K562 (cell line): ENCODE results near the gene AKT3. TPM values are rescaled to one million over a fixed set of nuclear protein-coding genes. Genes with fewer than 3 reads are reported as not detected.

Source experiments
- ATAC-seq: fragments of 200-7000 bp; cut with Tn5 transposase; 3 replicates; pipeline ENCODE4 v1.9.1; 2020; ENCODE audit warnings: moderate library complexity
- BruUV-seq: library from RNA; stranded (reverse); fragments of 400-500 nt; replicated peaks from 2 replicates; lab custom pipeline; 2021; lab: Mats Ljungman, UMichigan
- CTCF ChIA-PET: fragments of 300-600 bp; formaldehyde crosslinking; extraction: SDS; loops from one replicate; lab custom pipeline; 2021; ENCODE audit warnings: low intra/inter-chr PET ratio; lab: Yijun Ruan, JAX
- POLR2A ChIA-PET: fragments of 300-600, 350-650 bp; sonication (Branson Sonifier 250); formaldehyde crosslinking; extraction: SDS; loops from one replicate; lab custom pipeline; 2021; ENCODE audit warnings: antibody characterized with exemption, inconsistent platforms; lab: Yijun Ruan, JAX
- DNase-seq, 4 experiments: peaks; one replicate each; pipeline versions ENCODE4 v3.0.0 to v3.0.0-alpha.2; 2011 to 2018; ENCODE audit warnings: low spot score in 3 of 4, mixed read lengths in 3 of 4; ENCODE audit errors: extremely low read depth in 1 of 4
- FAIRE-seq: peaks from 2 replicates; lab custom pipeline; 2011; peaks lifted over from hg19 to GRCh38; lab: Jason Lieb, UNC
- H2AFZ ChIP-seq: 2 replicates; pipeline ENCODE4 v1.6.0; 2011; ENCODE audit warnings: low read depth, low read length, control low read depth, inconsistent platforms
- H3K27ac ChIP-seq: fragments of 200-600 bp; 3 replicates; pipeline ENCODE4 v1.8.0; 2011; ENCODE audit warnings: low read depth, mild to moderate bottlenecking, control low read depth, inconsistent platforms, low read length, moderate library complexity, mixed read lengths; ENCODE audit errors: extremely low read depth
- H3K27me3 ChIP-seq, 2 experiments: fragments of 300-600 bp in 1 of 2; 2 replicates in 1 of 2; 3 replicates in 1 of 2; pipeline versions ENCODE4 v1.6.0 to v1.8.0; 2011; ENCODE audit warnings: inconsistent platforms in 2 of 2, low read length in 2 of 2, mild to moderate bottlenecking in 1 of 2, mixed read lengths in 1 of 2, moderate library complexity in 1 of 2; ENCODE audit not compliant: control insufficient read depth in 2 of 2, insufficient read depth in 2 of 2
- H3K36me3 ChIP-seq: fragments of 300-600 bp; 3 replicates; pipeline ENCODE4 v1.8.0; 2011; ENCODE audit warnings: mild to moderate bottlenecking, low read length, inconsistent platforms; ENCODE audit not compliant: control insufficient read depth, insufficient read depth
- H3K4me1 ChIP-seq, 2 experiments: fragments of 200-600 bp in 1 of 2; replicated peaks in 1 of 2; 2 replicates in 1 of 2; 3 replicates in 1 of 2; pipeline versions ENCODE4 v1.5.1 to v1.8.0; 2011; ENCODE audit warnings: inconsistent platforms in 2 of 2, low read length in 2 of 2, mild to moderate bottlenecking in 1 of 2, mixed read lengths in 1 of 2, moderate library complexity in 1 of 2; ENCODE audit not compliant: control insufficient read depth in 2 of 2, insufficient read depth in 2 of 2
- H3K4me2 ChIP-seq: 2 replicates; pipeline ENCODE4 v1.6.1; 2011; ENCODE audit warnings: low read length, control low read depth, inconsistent platforms, mixed read lengths; ENCODE audit not compliant: insufficient read depth
- H3K4me3 ChIP-seq: fragments of 200-600 bp; sonication (generic), shearing (Covaris generic); 2 replicates; pipeline ENCODE4 v1.5.1; 2016; ENCODE audit warnings: control low read depth, inconsistent platforms
- H3K79me2 ChIP-seq: fragments of 200-600 bp; 3 replicates; pipeline ENCODE4 v1.8.0; 2011; ENCODE audit warnings: low read length, inconsistent platforms; ENCODE audit not compliant: control insufficient read depth, insufficient read depth
- H3K9ac ChIP-seq, 2 experiments: 2 replicates each; pipeline versions ENCODE4 v1.6.0 to v1.6.1; 2011; ENCODE audit warnings: low read depth in 2 of 2, low read length in 2 of 2, control low read depth in 1 of 2, inconsistent platforms in 1 of 2, mild to moderate bottlenecking in 1 of 2, mixed read lengths in 1 of 2; ENCODE audit not compliant: insufficient read depth in 1 of 2
- H3K9me1 ChIP-seq: one replicate; pipeline ENCODE4 v1.6.0; 2011; ENCODE audit warnings: inconsistent platforms, mild to moderate bottlenecking, low read length, moderate library complexity; ENCODE audit not compliant: control insufficient read depth, insufficient read depth
- H3K9me3 ChIP-seq: replicated peaks from 2 replicates; pipeline ENCODE4 v1.5.1; 2011; ENCODE audit warnings: low read depth, low read length, inconsistent platforms; ENCODE audit not compliant: control insufficient read depth, insufficient read depth
- H4K20me1 ChIP-seq: replicated peaks from 2 replicates; pipeline ENCODE4 v1.6.1; 2011; ENCODE audit warnings: low read length, inconsistent platforms, mixed read lengths; ENCODE audit not compliant: control insufficient read depth, insufficient read depth
- BHLHE40 ChIP-seq: IDR thresholded peaks from 2 replicates; pipeline ENCODE4 v1.6.1; 2011; ENCODE audit warnings: low read length, improper control_type of control experiment
- BRF2 ChIP-seq: IDR thresholded peaks from 3 replicates; pipeline ENCODE4 v1.6.1; 2011; ENCODE audit warnings: borderline replicate concordance, mild to moderate bottlenecking; ENCODE audit not compliant: insufficient read length, insufficient read depth
- GABPB1 ChIP-seq: sonication (generic); formaldehyde crosslinking; IDR thresholded peaks from 2 replicates; pipeline ENCODE4 v1.8.0; 2022; ENCODE audit warnings: mild to moderate bottlenecking, missing genetic modification reagents
- KDM2B ChIP-seq: fragments of 250-450 bp; sonication (Bioruptor Pico); IDR thresholded peaks from 2 replicates; pipeline ENCODE4 v1.8.0; 2021; ENCODE audit warnings: mild to moderate bottlenecking, moderate library complexity
- MIER1 ChIP-seq: fragments of 450-650 bp; IDR thresholded peaks from 2 replicates; pipeline ENCODE4 v1.6.1; 2016; ENCODE audit warnings: antibody characterized with exemption, mild to moderate bottlenecking, low read depth
- NFE2 ChIP-seq: IDR thresholded peaks from 2 replicates; pipeline ENCODE4 v1.6.1; 2014; ENCODE audit warnings: antibody characterized with exemption, low read depth
- RBM15 ChIP-seq: fragments of 200-400 bp; formaldehyde crosslinking; IDR thresholded peaks from 2 replicates; pipeline ENCODE4 v1.6.1; 2018; ENCODE audit warnings: mild to moderate bottlenecking, low read length, moderate library complexity; ENCODE audit not compliant: insufficient read depth
- SLC30A9 ChIP-seq: fragments of 250-450 bp; sonication (Bioruptor Pico); IDR thresholded peaks from 2 replicates; pipeline ENCODE4 v1.8.0; 2022; ENCODE audit warnings: mild to moderate bottlenecking, moderate library complexity
- SMAD4 ChIP-seq: fragments of 250-450 bp; sonication (Bioruptor Pico); conservative IDR thresholded peaks from 2 replicates; pipeline ENCODE4 v1.8.0; 2021; ENCODE audit warnings: inconsistent platforms, mild to moderate bottlenecking, moderate library complexity
- TBP ChIP-seq: optimal IDR thresholded peaks from 2 replicates; pipeline ENCODE3; 2011; ENCODE audit warnings: low read depth, low read length, improper control_type of control experiment
- ZBTB34 ChIP-seq: fragments of 250-450 bp; sonication (Bioruptor Pico); IDR thresholded peaks from 2 replicates; pipeline ENCODE4 v1.8.0; 2021; ENCODE audit warnings: mild to moderate bottlenecking, moderate library complexity
- ZNF408 ChIP-seq: fragments of 250-450 bp; sonication (Bioruptor Pico); IDR thresholded peaks from 2 replicates; pipeline ENCODE4 v1.4.0; 2020; ENCODE audit warnings: low read depth, mild to moderate bottlenecking, moderate library complexity
- ZNF444 ChIP-seq: fragments of 250-450 bp; sonication (Bioruptor Pico); IDR thresholded peaks from 2 replicates; pipeline ENCODE4 v1.4.0; 2020; ENCODE audit warnings: mild to moderate bottlenecking, moderate library complexity
- WGBS: fragments of 100-300 bp; shearing (Covaris generic); methylation state at CpG from one replicate; pipeline ENCODE4 v1.1.6; 2016; ENCODE audit warnings: low coverage, mixed read lengths; ENCODE audit not compliant: insufficient coverage; ENCODE audit errors: missing lambda C conversion rate; 5-methylcytosine and 5-hydroxymethylcytosine counted together
- in situ Hi-C: fragments of 300-500 bp; cut with MboI; formaldehyde crosslinking; loops from 4 replicates; pipeline ENCODE4 v1.15.0; 2018; ENCODE audit warnings: inconsistent platforms, mixed read lengths
- intact Hi-C: fragments of 100-400 bp; cut with micrococcal nuclease; formaldehyde crosslinking; loops from 2 replicates; pipeline ENCODE4 v1.14.2; 2022
- polyA plus RNA-seq, 8 experiments: library from polyadenylated mRNA; depleted of rRNA in 4 of 8; stranded (reverse) in 5 of 8; unstranded in 3 of 8; fragments of >200 nt; fragmentation: Nextera tagmentation in 2 of 8; fragmentation: Illumina TruSeq in 1 of 8; extraction: Ambion mirVana in 2 of 8; extraction: Trizol in 1 of 8; gene quantifications; 2 replicates each; pipeline versions ENCODE4 v1.2.1 to v1.2.3, GENCODE V29; 2011 to 2014; ENCODE audit warnings: inconsistent platforms in 1 of 8, missing spikeins in 1 of 8
- total RNA-seq, 7 experiments: library from RNA; depleted of rRNA in 6 of 7; stranded (reverse); fragments of >200 nt in 6 of 7; fragmentation: Illumina TruSeq in 2 of 7; extraction: Trizol in 2 of 7; gene quantifications; 2 replicates each; pipeline versions ENCODE4 v1.2.1 to v1.2.3, GENCODE V29; 2011 to 2021; ENCODE audit warnings: low replicate concordance in 1 of 7
- TF ChIP-seq, protein P1 (sequence below): sonication (generic); formaldehyde crosslinking; IDR thresholded peaks from 2 replicates; pipeline ENCODE4 v1.8.0; 2022; ENCODE audit warnings: mild to moderate bottlenecking, missing genetic modification reagents

Gene AKT3
- total and polyA plus RNA-seq, 9 of the 15 experiments (the other 6 are each of a cell fraction or from before 2014, with no cell fraction given): 0.04 to 0.54 (median 0.18) TPM; not detected in 1

GRCh38 chr1:243796016-243796415, 54.0 kb downstream of the AKT3 start:
- intact Hi-C loops: no loop called here
- CTCF ChIA-PET: no interaction called here
- TF ChIP-seq KDM2B (CRISPR knock-in tag) (no peak), BRF2 (no peak), NFE2 (no peak), MIER1 (no peak), TBP (no peak), BHLHE40 (no peak), ZNF444 (CRISPR knock-in tag) (no peak), ZBTB34 (no peak), ZNF408 (CRISPR knock-in tag) (no peak), SLC30A9 (CRISPR knock-in tag) (no peak), SMAD4 (CRISPR knock-in tag) (no peak), GABPB1 (CRISPR knock-in tag) (no peak), RBM15 (no peak)
- TF ChIP-seq, protein P1, sequence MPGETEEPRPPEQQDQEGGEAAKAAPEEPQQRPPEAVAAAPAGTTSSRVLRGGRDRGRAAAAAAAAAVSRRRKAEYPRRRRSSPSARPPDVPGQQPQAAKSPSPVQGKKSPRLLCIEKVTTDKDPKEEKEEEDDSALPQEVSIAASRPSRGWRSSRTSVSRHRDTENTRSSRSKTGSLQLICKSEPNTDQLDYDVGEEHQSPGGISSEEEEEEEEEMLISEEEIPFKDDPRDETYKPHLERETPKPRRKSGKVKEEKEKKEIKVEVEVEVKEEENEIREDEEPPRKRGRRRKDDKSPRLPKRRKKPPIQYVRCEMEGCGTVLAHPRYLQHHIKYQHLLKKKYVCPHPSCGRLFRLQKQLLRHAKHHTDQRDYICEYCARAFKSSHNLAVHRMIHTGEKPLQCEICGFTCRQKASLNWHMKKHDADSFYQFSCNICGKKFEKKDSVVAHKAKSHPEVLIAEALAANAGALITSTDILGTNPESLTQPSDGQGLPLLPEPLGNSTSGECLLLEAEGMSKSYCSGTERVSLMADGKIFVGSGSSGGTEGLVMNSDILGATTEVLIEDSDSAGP: no peak

More at GRCh38 chr1:243796016-243796415, 54.0 kb downstream of the AKT3 start:
- H2AFZ ChIP-seq: no peak overlapping the region
- H3K4me1 ChIP-seq: no peaks in the 10 kb centered on the region
- H3K4me2 ChIP-seq: no peak overlapping the region
- 0% methylated on average over 2 of the region's 2 CpGs for WGBS
- no peaks in the 10 kb centered on the region for H3K27me3 ChIP-seq
- H3K36me3 ChIP-seq: no peaks in the 10 kb centered on the region
- in situ Hi-C loops: no loop called here
- no peak for FAIRE-seq
- no peak for ATAC-seq
- no peak for DNase-seq
- H3K79me2 ChIP-seq: no peaks in the 10 kb centered on the region
- H4K20me1 ChIP-seq: no peaks in the 10 kb centered on the region
- H3K9me1 ChIP-seq: no peaks in the 10 kb centered on the region
- no peak overlapping the region for H3K9ac ChIP-seq
- no TSS peak for BruUV-seq
- H3K9me3 ChIP-seq: no peaks in the 10 kb centered on the region
- no peak overlapping the region for H3K27ac ChIP-seq
- POLR2A ChIA-PET: interaction anchor here (0.6 to 1.3 kb wide), 2 partner anchors 12 to 469 kb away, joined by 3 to 5 read pairs; no protein-coding TSS in a partner anchor
- no peak overlapping the region for H3K4me3 ChIP-seq
